Smooth muscle cell (in vitro differentiated cells): ENCODE data around the gene RPL27A. TPM values are rescaled to one million over a fixed set of nuclear protein-coding genes. Genes with fewer than 3 reads are reported as not detected.

ENCODE experiments used
- DNase-seq: peaks from one replicate; lab custom pipeline; 2025; ENCODE audit not compliant: unreplicated experiment; lab: John Stamatoyannopoulos, UW
- H2AFZ ChIP-seq: fragments of 200-600 bp; sonication (generic); 2 replicates; pipeline ENCODE4 v1.6.0; 2016; ENCODE audit warnings: antibody characterized with exemption, low read depth, mild to moderate bottlenecking
- H3F3A ChIP-seq: fragments of 200-600 bp; sonication (generic); 2 replicates; pipeline ENCODE4 v1.6.0; 2017; ENCODE audit warnings: antibody characterized with exemption, low read depth
- H3K27ac ChIP-seq: fragments of 200-600 bp; sonication (generic); 2 replicates; pipeline ENCODE4 v1.5.1; 2016; ENCODE audit warnings: low read depth, mild to moderate bottlenecking
- H3K27me3 ChIP-seq: fragments of 200-600 bp; sonication (generic); 2 replicates; pipeline ENCODE4 v1.6.1; 2016; ENCODE audit warnings: low read depth, mild to moderate bottlenecking
- H3K36me3 ChIP-seq: fragments of 200-600 bp; sonication (generic); 2 replicates; pipeline ENCODE4 v1.5.1; 2016; ENCODE audit warnings: low read depth
- H3K4me1 ChIP-seq: fragments of 200-600 bp; sonication (generic); 2 replicates; pipeline ENCODE4 v1.5.1; 2016; ENCODE audit warnings: low read depth
- H3K4me2 ChIP-seq: fragments of 200-600 bp; sonication (generic); 2 replicates; pipeline ENCODE4 v1.6.0; 2016; ENCODE audit warnings: mild to moderate bottlenecking
- H3K4me3 ChIP-seq: fragments of 200-600 bp; sonication (generic); 2 replicates; pipeline ENCODE4 v1.5.1; 2016; ENCODE audit warnings: mild to moderate bottlenecking
- H3K79me2 ChIP-seq: fragments of 200-600 bp; sonication (generic); 2 replicates; pipeline ENCODE4 v1.6.0; 2016; ENCODE audit warnings: low read depth, mild to moderate bottlenecking
- H3K9ac ChIP-seq: fragments of 200-600 bp; sonication (generic); 2 replicates; pipeline ENCODE4 v1.6.0; 2016; ENCODE audit warnings: low read depth
- H3K9me3 ChIP-seq: fragments of 200-600 bp; sonication (generic); replicated peaks from 2 replicates; pipeline ENCODE4 v1.5.1; 2016; ENCODE audit warnings: low read depth
- H4K20me1 ChIP-seq: fragments of 200-600 bp; sonication (generic); 2 replicates; pipeline ENCODE4 v1.6.0; 2016; ENCODE audit warnings: low read depth
- CTCF ChIP-seq: fragments of 200-600 bp; sonication (generic); IDR thresholded peaks from 2 replicates; pipeline ENCODE4 v1.5.1; 2017; ENCODE audit warnings: borderline replicate concordance, mild to moderate bottlenecking, antibody characterized with exemption; ENCODE audit not compliant: insufficient read depth, poor library complexity, severe bottlenecking
- WGBS: methylation state at CpG from one replicate; pipeline ENCODE4 v1.1.7; 2016; ENCODE audit warnings: low lambda C conversion rate; 5-methylcytosine and 5-hydroxymethylcytosine counted together
- polyA plus RNA-seq: library from polyadenylated mRNA; unstranded; fragments of >200 nt; fragmentation: Nextera tagmentation; extraction: Ambion mirVana; gene quantifications from 2 replicates; pipeline ENCODE4 v1.2.1, GENCODE V29; 2016
- total RNA-seq: library from RNA; depleted of rRNA; stranded (reverse); fragments of >200 nt; gene quantifications from 2 replicates; pipeline ENCODE4 v1.2.3, GENCODE V29; 2014

RPL27A gene
- total and polyA plus RNA-seq, 2 experiments from 2014 or later: 817 to 1,140 TPM

- H4K20me1 ChIP-seq: no peaks in the 10 kb centered on the region
Measured at GRCh38 chr11:8676458-8676857, 6.1 kb upstream of the RPL27A start.

GRCh38 chr11:8679006-8679405, 3.6 kb upstream of the RPL27A start:
- H3K4me1 ChIP-seq: peaks cover 13% of the 10 kb centered on the region
- no peak overlapping the region for H3K27ac ChIP-seq
- H3K79me2 ChIP-seq: peaks cover 14% of the 10 kb centered on the region
- no peak overlapping the region for H3K9ac ChIP-seq
- no peak overlapping the region for H3K4me3 ChIP-seq
- H3K9me3 ChIP-seq: no peaks in the 10 kb centered on the region
- peaks cover 10% of the 10 kb centered on the region for H4K20me1 ChIP-seq
- no peaks in the 10 kb centered on the region for H3K27me3 ChIP-seq
- peaks cover 2% of the 10 kb centered on the region for H3F3A ChIP-seq
- no peak overlapping the region for H3K4me2 ChIP-seq
- 100% methylated on average over 1 of the region's 1 CpG for WGBS
- H2AFZ ChIP-seq: no peak overlapping the region
- TF ChIP-seq CTCF: no peak
- no peak for DNase-seq
- H3K36me3 ChIP-seq: no peaks in the 10 kb centered on the region

More at GRCh38 chr11:8676458-8676857, 6.1 kb upstream of the RPL27A start:
- WGBS: 88% methylated on average over 1 of the region's 1 CpG
- Histone ChIP-seq H3K9me3 (no peaks in the 10 kb centered on the region), H3K79me2 (no peaks in the 10 kb centered on the region), H3F3A (peaks cover 12% of the 10 kb centered on the region), H3K4me1 (peaks cover 10% of the 10 kb centered on the region), H3K4me3 (no peak overlapping the region), H3K27ac (no peak overlapping the region), H3K27me3 (no peaks in the 10 kb centered on the region), H3K4me2 (no peak overlapping the region), H3K36me3 (no peaks in the 10 kb centered on the region), H2AFZ (no peak overlapping the region), H3K9ac (no peak overlapping the region)
- no peak for DNase-seq
- TF ChIP-seq CTCF: no peak

- Histone ChIP-seq H3K36me3 (no peaks in the 10 kb centered on the region), H3K9ac (peak overlapping the region; percentile 98), H3K79me2 (peaks cover 25% of the 10 kb centered on the region), H3K9me3 (no peaks in the 10 kb centered on the region), H3F3A (peaks cover 27% of the 10 kb centered on the region), H3K4me1 (peaks cover 19% of the 10 kb centered on the region), H4K20me1 (peaks cover 32% of the 10 kb centered on the region), H3K4me3 (peak overlapping the region; percentile 85), H2AFZ (peak overlapping the region; percentile 52), H3K4me2 (peak overlapping the region; percentile 96), H3K27me3 (no peaks in the 10 kb centered on the region), H3K27ac (peak overlapping the region; percentile 88)
- no peak for DNase-seq
- 38% methylated on average over 14 of the region's 14 CpGs for WGBS
- TF ChIP-seq CTCF: no peak
Measured at GRCh38 chr11:8681837-8682302, 722 bp upstream of the RPL27A start.
